HG03159 (cell line): ENCODE measurements around the gene KRT31.
"Not testable (repeated sequence)": the region's sequence is repeated elsewhere in the genome, so short reads cannot be mapped to it uniquely, and the experiment has no call there.

Experiments used
- ATAC-seq: cut with Tn5 transposase; IDR thresholded peaks from one replicate; pipeline ENCODE4 v1.9.1; 2021; ENCODE audit warnings: mild to moderate bottlenecking, moderate library complexity; ENCODE audit not compliant: unreplicated experiment

KRT31 gene

DNA sequence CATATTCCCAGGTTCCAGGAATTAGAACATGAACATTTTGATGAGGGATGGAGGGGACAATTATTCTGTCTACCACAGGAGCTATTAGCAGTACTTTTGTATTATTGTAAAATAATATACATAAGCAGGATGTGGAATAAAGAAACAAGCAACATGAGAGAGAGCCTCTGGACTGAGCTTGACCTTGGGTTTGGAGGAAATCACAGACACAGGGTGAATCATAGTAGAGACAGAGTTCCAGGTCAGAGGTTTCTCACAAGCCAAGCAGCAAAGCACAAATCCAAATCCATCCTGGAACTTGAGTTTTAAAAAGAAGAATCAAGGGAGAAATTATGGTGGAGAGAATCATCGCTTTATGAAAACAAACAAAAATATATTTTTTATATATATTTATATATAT is 5.1 kb downstream of the KRT31 start:
- ATAC-seq = no peak

DNA sequence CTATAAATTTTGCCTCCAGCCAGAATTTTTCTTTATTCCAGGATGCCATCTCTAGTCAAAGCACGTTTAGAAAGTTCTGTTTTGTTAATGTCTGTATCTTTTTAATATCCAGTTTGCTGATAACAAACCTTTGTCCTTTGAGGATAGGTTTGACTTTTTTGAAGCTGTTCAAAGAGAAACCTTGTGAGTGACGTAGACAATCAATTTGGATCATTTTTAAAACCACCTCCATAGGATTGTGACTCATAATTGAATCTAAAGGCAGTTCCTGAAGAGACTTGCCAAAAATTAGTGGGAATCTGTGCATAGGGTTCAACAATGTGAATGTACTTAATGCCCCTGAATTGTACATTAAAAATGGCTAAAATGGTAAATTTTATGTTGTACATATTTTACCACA is 5.9 kb downstream of the KRT31 start:
- no peak for ATAC-seq

DNA sequence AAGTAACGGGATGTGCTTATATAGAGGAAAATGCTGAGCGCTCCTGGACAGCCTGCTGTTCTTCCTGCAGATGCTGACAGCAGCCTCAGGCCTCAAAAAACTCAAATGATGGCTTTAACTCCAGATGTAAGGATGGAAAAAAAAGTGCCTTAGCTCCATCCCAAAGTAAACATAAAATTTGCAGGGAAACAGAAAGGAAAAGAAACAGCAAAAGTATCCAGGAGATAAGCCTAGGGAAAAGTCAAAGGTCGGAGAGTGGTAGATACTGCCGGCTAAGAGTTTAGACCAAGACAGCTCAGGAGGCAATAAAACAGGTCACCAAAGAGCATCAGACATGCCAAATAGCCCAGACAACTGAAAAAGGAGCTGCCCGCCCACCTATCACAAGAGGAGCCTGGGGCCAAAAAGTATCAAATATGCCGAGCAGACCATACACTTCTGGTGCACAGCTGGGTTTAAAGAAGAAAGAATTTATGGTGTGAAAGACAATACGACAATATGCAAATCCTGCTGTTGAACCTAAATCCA is 6.9 kb downstream of the KRT31 start:
- no peak for ATAC-seq

DNA sequence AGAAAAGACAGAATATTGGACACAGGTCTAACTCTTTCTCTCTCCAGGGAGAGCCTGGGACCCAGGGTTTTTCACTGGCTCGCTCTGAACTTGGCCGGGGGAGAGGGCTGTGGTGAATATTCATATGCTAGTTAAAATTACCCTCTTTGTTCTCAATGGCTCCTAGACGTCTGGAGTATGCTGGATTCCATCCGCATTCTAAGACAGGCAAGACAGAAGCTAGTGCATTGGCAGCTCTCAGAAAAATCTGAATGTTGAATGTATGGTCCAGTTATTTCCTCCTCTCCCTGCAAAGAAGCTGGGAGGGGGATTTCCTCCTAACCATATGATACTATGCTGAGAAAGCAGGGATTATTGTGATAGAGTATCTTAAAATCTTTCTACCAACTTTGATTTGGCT is 9.7 kb downstream of the KRT31 start:
- ATAC-seq = no peak

DNA sequence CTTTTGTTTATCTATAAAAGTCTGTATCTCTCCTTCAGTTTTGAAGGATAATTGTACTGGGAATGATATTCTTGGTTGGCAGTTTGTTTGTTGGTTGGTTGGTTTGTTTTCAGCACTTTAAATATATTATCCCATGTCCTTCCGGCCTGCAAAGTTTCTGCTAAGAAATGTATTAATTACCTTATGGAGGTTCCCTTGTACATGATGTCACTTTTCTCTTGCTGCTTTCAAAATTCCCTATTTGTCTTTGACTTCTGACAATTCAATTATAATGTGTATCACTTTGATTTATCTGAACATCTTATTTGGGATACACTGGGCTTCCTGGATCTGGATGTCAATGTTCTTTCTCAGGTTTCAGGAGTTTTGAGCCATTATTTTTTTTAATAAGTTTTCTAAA is 11.2 kb downstream of the KRT31 start:
- no peak for ATAC-seq

DNA sequence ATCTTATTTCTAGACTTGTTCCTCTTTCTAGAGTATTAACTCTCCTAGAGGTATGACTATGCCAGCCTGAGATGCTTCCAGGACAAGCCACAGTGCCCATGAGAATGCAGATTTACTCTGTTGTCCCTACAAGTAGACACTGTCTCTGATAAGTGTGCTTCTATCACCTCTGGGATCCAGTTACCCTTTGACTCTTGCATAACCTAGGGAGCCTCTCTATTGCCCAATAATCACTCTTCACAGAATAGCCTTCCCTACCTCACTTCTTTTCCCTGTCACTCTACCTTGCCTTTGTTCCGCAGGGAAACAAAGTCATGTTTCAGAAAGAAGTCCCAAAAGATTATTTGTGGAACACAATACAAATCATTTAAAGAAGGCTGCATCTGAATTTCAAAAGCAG is 13.7 kb downstream of the KRT31 start:
- no peak for ATAC-seq

DNA sequence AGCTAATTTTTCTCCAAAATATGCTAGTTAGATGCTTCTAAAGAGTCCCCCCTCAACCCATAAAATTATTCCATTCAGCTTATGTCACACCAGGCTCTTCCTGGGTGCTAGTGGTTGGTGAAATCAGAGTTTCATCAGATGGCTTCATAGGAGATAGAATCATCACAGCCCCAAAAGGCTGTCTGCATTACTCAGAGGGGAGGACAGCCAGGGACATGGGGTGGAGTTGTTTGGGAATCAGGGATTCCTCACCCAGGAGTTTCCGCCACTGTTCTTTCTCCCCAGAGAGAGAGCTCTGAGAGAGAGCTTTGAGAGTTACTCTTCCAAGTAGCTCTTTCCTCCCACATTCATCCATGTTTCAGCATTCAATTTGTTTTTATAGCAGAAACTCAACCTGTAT is 15.0 kb downstream of the KRT31 start:
- ATAC-seq = no peak

DNA sequence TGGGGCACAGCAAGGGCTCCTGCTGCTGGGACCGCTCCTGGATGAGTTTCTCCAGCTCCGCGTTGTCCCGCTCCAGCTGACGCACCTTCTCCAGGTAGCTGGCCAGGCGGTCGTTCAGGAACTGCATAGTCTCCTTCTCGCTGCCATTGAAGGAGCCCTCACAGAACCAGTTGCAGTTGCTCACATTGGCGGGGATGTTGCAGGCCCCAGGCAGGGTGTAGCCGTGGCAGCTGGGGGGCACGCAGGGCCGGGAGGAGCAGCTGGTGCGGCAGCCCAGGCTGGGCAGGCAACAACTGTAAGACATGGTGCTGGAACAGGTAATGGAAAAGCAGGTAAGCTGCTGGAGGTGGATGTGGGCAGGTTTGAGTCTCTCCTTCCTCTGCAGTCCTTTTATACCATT is 15.5 kb downstream of the KRT31 start, which contains the start of gene KRT34:
TSS of gene KRT34 (minus strand) at position 364 of the 400 bp plus-strand sequence. CDS start at position 304, 60 bp downstream.
- not testable (repeated sequence) for ATAC-seq

DNA sequence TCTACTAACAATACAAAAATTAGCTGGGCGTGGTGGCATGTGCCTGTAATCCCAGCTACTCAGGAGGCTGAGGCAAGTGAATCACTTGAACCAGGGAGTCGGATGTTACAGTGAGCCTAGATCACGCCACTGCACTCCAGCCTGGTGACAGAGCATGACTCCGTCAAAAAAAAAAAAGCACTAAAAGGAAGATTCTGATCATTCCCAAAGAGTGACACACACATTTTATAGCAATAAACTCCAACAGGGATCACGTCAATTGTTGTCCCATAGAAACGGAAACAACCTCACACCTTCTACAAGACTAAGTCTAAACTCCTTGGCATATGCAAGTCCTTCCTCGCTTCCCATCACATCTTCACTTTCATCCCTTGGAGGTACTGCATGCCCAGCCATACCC is 17.3 kb downstream of the KRT31 start:
- ATAC-seq = not testable (repeated sequence)

DNA sequence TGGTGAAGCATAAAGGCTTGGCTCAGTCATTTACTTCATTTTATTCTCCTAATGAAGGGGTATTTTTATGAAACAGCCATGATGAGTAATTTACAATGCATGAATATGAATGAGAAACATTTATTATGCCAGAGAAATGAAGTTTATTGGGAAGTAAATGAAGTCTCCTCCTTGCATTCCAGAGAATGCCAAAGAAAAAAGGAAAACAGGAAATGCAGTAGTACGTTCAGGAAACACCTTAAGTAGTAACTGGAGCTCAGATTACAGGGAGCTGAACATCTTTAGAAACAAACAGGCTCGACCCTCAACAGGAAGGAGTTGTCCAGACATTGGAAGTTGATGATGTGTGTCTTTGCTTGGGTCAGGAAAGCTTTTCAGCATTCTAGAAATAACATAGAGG is 19.9 kb downstream of the KRT31 start:
- ATAC-seq = no peak

DNA sequence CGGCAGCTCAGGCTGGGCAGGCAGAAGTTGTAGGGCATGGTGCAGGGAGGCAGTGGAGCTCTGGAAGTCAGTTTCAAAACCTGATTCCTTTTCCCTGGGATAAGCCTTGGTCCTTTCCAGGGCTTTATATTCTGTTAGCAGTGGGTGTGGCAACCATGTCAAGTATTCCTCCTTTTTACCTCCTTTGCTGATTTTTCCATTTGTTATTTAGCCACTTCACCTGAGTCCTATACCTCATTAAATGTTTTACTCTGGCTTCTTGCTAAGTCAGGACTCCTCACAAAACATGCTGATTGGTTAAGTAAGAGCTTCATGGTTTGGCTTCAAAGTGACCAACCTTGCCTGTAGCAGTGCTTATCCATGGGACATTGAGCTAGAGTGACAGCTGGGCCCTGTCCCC is 27.7 kb downstream of the KRT31 start, which contains the start of gene KRT33B:
TSS of gene KRT33B (minus strand) at position 101 of the 400 bp plus-strand sequence. CDS start at position 38, 63 bp downstream.
- no peak for ATAC-seq

DNA sequence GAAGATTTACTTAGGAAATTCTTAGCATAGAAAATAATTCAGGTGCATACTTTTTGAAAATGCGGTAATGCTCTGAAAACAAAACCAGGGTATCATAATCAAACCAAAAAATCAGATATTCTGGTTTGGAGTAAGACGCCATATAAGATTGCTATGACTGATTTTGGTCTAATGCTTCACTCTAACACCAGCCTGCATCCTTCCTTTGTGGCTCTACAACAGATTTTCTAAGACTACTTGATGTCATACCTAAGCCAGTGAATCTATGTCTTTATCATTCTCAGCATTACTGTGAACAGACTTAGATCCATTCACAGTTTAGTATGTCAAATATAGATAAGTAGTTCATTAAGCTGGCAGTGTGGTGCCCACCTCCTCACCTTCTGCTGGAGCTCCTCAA is 28.4 kb downstream of the KRT31 start:
- ATAC-seq = no peak

DNA sequence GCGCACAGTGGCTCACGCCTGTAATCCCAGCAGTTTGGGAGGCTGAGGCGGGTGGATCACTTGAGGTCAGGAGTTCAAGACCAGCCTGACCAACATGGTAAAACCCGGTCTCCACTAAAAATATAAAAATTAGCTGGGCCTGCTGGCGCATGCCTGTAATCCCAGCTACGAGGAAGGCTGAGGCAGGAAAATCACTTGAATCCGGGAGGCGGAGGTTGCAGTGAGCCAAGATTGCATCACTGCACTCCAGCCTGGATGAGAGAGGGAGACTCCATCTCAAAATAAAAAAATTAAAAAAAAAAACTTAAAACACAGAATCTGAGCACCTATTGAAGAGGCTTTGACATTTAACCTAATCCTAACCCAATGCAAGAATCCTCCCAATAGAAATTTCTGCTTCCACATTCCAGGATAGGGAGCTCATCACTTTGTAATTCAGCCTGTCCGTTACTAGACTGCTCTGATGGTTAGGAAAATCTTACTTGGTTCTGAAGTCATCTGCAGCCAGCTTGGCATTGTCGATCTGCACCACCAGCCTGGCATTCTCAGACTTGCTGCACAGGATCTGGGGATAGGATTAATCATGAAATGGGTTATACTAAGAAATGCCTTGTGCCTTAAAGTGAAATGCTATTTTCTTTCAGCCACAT is 29.9 kb downstream of the KRT31 start:
- ATAC-seq = no peak

DNA sequence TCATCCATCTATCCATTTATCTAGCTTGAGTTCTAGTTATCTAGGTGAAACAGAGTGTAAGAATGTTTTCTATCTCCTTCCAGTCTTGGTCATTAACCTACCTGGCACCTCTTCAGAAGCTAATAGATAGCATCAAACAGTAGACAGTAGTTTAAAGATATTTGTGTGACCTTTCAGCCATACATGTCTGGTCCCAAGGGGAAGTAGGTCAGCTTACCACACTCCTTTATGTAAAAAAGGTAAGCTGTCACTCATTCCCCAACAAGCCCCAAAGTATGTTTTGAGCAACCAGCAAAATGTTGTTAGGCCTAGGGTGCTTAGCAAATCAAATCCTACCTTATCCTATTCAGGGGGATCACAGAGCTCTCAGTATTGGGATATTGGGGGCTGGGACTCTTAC is 31.3 kb downstream of the KRT31 start:
- no peak for ATAC-seq

DNA sequence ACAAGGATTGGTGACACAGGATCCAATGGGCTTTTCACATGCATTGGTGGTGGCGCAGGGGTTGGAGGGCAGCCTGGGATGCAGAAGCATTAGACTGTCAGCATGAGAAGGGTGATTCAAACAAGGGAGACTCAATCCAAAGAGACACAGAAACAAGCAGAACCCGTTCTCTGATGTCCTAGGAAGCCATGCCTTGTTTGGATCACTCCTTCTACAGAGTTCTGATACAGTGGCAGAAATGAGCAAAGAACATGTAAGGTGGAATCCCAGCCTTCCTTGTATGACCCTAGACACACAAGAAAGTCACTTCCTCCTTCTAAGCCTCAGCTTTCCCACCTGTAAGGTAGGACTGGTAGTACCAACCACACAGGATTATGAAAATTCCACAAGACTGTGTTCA is 33.5 kb downstream of the KRT31 start:
- no peak for ATAC-seq

DNA sequence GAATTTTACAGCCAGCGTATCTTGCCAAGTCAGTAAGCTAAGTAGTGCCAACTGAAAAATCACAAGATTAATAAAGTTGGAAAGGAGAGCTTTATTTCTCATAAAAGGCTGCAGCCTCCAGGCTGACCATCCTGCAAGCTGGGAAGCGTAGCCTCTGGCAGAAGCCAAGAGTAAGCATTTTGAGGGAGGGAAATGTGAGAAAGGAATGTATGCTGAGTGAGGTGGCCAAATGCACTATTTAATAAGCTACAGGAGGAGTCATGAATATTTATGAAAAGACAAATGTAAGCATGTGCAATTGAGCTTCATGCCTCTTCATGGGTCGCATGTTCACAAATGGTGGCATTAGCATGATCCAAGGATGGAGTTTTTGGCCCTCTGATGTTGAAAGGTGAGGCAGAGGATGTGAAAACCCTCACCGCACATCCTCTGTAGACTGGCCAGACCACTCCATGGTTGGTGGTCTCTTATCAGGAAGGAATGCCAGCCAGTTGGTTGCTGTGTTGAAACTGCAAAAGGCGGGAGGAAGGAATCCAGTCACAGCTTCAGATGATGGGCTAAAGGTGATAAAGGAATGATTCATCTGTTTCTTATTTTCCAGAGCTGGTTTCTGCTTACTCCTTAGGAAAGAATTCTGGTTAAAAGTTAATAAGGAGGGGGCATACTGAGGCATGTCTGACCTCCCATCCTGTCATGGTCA is 37.0 kb downstream of the KRT31 start:
- ATAC-seq = no peak

DNA sequence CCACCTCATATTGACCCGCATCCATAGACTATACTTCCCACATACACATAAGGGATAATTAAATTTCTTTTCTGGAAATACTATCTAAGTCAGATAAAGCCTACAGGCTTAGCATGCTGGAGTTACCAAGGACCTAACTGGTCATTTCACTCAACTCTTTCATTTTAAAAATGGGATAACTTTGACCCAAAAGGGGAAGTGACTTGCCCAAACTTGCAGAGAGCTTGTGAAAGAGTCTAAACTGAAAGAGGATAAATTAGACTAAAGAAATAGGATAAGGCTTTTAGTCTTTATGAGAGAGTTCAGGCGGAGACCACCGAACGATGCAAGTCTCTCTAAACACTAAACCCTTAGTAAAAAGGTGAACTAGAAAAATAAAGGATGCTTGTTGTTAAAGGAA is 42.9 kb downstream of the KRT31 start:
- ATAC-seq = no peak

DNA sequence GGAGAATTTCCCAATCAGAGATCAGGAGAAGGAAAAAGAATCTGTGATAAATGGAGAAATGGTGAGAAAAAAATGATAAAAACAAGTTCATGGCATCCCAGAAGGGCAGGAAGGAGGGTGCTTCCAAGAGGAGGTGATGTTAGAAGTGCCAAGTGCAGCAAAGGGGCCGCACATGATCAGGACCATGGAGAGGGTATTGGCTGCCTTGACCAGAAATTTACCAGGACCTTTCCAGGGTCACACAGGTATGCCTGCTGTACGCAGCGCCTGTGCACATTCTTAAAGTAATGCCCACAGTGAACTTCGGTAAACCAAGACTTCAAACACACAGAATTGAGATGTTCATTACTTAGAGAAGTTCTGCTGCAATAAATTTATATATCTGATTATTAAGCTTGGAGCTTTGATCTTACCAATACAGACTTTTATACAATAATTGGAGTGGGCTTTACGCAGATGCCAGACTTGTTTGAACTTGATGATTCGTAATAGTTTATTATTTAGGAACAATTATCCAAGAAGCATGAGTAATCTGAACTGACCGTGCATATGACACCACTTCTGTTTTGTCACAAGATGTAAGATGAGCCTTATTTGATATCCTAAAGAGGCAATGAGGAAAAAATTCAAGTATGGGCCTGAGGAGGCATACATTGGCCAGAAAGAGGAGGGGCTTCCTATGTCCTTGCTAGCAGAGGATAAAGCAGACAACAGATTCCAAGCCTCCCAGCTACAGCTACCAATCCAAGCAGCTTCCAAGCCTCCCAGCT is 44.6 kb downstream of the KRT31 start:
- ATAC-seq = no peak

DNA sequence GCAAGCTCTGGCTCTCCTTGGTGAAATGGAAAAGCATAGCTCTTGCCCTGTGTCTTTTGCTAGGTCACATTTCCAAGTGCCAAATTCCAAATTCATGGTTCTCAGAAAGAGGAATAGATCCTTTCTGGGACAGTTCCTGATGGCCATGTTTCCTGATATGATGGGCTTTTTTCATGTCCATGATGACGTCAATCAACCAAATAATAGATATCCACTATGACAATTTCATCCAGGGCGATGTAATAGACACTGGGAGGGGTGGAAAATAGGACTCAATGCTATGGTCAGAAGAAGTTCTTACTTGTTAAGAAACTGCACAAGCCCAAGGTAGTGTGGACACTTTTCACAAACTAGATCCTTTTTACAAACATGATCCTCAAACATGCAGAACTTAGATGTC is 46.2 kb downstream of the KRT31 start:
- no peak for ATAC-seq

DNA sequence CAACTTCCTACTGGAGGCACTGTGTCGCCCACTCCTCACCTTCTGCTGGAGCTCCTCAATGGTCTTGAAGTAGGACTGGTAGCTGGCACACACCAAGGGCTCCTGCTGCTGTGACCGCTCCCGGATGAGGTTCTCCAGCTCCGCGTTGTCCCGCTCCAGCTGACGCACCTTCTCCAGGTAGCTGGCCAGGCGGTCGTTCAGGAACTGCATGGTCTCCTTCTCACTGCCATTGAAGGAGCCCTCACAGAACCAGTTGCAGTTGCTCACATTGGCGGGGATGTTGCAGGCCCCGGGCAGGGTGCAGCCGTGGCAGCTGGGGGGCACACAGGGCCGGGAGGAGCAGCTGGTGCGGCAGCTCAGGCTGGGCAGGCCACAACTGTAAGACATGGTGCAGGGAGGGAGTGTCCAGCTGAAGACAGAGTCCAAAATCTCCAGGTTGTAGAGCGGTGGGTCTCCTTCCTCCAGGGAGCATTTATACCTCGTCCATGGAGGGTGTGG is 47.0 kb downstream of the KRT31 start, which contains the start of gene KRT33A:
TSS of gene KRT33A (minus strand) at position 448 of the 498 bp plus-strand sequence. CDS start at position 387, 61 bp downstream.
- ATAC-seq = not testable (repeated sequence)
